A673 (cell line): ENCODE data around the gene CHST15.

Source experiments
- EZH2 ChIP-seq: fragments of 200-600 bp; sonication (generic); IDR thresholded peaks from 2 replicates; pipeline ENCODE4 v1.6.1; 2017; ENCODE audit warnings: borderline replicate concordance, low read depth, mild to moderate bottlenecking, mixed read lengths, antibody characterized with exemption, low read length; ENCODE audit not compliant: poor library complexity, severe bottlenecking
- TF ChIP-seq, protein P1 (sequence below): fragments of 300-800, 200-600 bp; sonication (generic); conservative IDR thresholded peaks from 2 replicates; pipeline ENCODE4 v1.5.1; 2017; ENCODE audit warnings: low read depth, mild to moderate bottlenecking, antibody characterized with exemption, low read length, moderate library complexity, mixed read lengths

DNA sequence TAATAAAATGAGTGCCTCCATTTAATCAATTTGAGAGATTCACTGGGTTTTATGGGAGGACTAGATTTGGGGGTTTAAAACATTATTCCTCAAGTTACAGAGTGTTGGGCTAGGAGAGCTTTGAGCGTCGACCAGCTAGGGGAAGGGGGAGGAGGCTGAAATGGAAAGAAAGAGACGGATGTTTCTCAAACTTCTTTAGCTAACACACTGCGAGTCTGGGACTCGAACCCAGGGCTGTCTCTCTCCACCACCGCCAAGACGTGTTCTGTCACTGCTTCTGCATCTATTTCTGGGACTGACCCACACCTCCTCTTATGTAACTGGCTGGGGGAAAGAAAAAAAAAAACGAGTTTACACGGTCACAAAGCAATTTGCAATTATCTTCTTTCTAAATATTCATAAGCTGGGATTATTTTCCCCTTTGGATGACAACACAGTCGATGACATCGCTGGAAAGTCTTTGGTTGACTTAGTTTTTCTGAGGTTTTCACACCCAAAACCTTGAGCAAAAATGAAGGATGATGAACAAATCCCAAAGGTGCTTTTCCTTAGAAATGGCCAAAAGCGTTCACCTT, 27.2 kb downstream of the CHST15 start:
- TF ChIP-seq, protein P1, sequence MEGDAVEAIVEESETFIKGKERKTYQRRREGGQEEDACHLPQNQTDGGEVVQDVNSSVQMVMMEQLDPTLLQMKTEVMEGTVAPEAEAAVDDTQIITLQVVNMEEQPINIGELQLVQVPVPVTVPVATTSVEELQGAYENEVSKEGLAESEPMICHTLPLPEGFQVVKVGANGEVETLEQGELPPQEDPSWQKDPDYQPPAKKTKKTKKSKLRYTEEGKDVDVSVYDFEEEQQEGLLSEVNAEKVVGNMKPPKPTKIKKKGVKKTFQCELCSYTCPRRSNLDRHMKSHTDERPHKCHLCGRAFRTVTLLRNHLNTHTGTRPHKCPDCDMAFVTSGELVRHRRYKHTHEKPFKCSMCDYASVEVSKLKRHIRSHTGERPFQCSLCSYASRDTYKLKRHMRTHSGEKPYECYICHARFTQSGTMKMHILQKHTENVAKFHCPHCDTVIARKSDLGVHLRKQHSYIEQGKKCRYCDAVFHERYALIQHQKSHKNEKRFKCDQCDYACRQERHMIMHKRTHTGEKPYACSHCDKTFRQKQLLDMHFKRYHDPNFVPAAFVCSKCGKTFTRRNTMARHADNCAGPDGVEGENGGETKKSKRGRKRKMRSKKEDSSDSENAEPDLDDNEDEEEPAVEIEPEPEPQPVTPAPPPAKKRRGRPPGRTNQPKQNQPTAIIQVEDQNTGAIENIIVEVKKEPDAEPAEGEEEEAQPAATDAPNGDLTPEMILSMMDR: no peak
- no peak for TF ChIP-seq EZH2
